ENCODE results near the gene TNXB.
"Not testable (repeated sequence)": the region's sequence is repeated elsewhere in the genome, so short reads cannot be mapped to it uniquely, and the experiment has no call there.

GRCh38 chr6:32039321-32040274 is 69.5 kb downstream of the TNXB start:
- TF ChIP-seq CTCF, POLR2A (IDR thresholded peaks at IDR 0.05): not testable (repeated sequence)
